ENCODE measurements around the gene MOXD1.

GRCh38 chr6:132390017-132390416, 11.3 kb downstream of the MOXD1 start:
- no peak for TF ChIP-seq POLR2A (IDR thresholded peaks at IDR 0.05)
- no peak for TF ChIP-seq CTCF (IDR thresholded peaks at IDR 0.05)
